ENCODE results near the gene CPEB4. TPM values are rescaled to one million over a fixed set of nuclear protein-coding genes. Genes with fewer than 3 reads are reported as not detected.
A peak's percentile ranks its signal among the peaks of the same experiment; 100 is the strongest.

Gene CPEB4
- total and polyA plus RNA-seq, 2 donors (not counting 1 experiment from before 2014, with no cell fraction given): 8.4 to 26.0 TPM

DNA sequence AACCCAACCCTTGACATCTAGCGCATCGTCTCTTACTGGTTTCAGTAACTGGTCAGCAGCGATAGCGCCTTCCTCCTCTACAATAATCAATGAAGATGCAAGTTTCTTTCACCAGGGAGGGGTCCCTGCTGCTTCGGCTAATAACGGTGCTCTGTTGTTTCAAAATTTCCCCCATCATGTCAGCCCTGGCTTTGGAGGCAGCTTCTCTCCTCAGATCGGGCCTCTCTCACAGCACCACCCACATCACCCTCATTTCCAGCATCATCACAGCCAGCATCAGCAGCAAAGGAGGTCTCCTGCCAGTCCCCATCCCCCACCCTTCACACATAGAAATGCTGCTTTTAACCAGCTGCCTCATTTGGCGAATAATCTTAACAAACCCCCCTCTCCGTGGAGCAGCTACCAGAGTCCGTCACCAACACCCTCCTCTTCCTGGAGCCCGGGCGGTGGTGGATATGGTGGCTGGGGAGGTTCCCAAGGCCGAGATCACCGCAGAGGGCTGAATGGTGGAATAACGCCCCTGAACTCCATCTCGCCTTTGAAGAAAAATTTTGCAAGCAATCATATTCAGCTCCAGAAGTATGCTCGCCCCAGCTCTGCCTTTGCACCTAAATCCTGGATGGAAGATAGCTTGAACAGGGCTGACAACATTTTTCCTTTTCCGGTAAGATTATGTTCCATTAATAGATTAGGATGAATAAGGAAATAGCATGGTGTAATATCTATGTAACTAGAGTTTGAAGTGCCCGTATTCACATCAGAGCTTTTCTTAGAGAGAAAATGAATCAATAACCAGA lies 2.2 kb downstream of the CPEB4 start:
- ChIA-PET CTCF (interaction anchor here (0.6 to 2.9 kb wide), 8 partner anchors 13 to 275 kb away, joined by 3 to 11 read pairs (median 4); partner anchors contain the start of gene BOD1), POLR2A (interaction anchor here (0.5 to 2.0 kb wide), 2 partner anchors 27 to 182 kb away, joined by 4 to 7 read pairs; no protein-coding TSS in a partner anchor)
- ATAC-seq (ENCODE audit: low read depth) (no peak), DNase-seq (no peak)
- Histone ChIP-seq H3K4me3 (ENCODE audit: control extremely low read depth in 1 of 5, extremely low read depth in 1 of 5, insufficient read depth in 1 of 5, low read depth in 2 of 5, low read length in 4 of 5) (peak overlapping the region in 3 of 5 experiments; percentile 12 to 19 (median 13)), H2AFZ (ENCODE audit: insufficient read depth, low read depth, low read length, poor library complexity, severe bottlenecking) (no peak overlapping the region), H3K27ac (ENCODE audit: low read length in 2 of 2) (no peak overlapping the region), H3K4me1 (ENCODE audit: control insufficient read depth in 2 of 2, insufficient read depth in 2 of 2, low read length in 2 of 2) (peaks cover 44 to 54% of the 10 kb centered on the region in 2 donors), H4K20me1 (ENCODE audit: control insufficient read depth, insufficient read depth, low read length, poor library complexity, severe bottlenecking) (peaks cover 5% of the 10 kb centered on the region), H3K79me2 (ENCODE audit: control insufficient read depth, insufficient read depth, low read length) (peaks cover 68% of the 10 kb centered on the region), H3K4me2 (replicated peaks; ENCODE audit: low read depth, low read length, poor library complexity, severe bottlenecking) (peak overlapping the region; percentile 84), H3K27me3 (replicated peaks in 1 of 4; ENCODE audit: control extremely low read depth in 1 of 4, control insufficient read depth in 3 of 4, insufficient read depth in 4 of 4, low read length in 3 of 4) (no peaks in the 10 kb centered on the region), H3K9ac (ENCODE audit: low read length) (peak overlapping the region; percentile 0), H3K36me3 (replicated peaks in 1 of 2; ENCODE audit: control extremely low read depth in 1 of 2, control insufficient read depth in 1 of 2, extremely low read depth in 1 of 2, insufficient read depth in 2 of 2, low read length in 1 of 2) (no peaks in the 10 kb centered on the region), H3K9me3 (ENCODE audit: control extremely low read depth in 1 of 3, control insufficient read depth in 2 of 3, insufficient read depth in 1 of 3, low read length in 2 of 3) (peaks cover 1 to 11% (median 8%) of the 10 kb centered on the region in 3 donors)
- TF ChIP-seq, protein P1, sequence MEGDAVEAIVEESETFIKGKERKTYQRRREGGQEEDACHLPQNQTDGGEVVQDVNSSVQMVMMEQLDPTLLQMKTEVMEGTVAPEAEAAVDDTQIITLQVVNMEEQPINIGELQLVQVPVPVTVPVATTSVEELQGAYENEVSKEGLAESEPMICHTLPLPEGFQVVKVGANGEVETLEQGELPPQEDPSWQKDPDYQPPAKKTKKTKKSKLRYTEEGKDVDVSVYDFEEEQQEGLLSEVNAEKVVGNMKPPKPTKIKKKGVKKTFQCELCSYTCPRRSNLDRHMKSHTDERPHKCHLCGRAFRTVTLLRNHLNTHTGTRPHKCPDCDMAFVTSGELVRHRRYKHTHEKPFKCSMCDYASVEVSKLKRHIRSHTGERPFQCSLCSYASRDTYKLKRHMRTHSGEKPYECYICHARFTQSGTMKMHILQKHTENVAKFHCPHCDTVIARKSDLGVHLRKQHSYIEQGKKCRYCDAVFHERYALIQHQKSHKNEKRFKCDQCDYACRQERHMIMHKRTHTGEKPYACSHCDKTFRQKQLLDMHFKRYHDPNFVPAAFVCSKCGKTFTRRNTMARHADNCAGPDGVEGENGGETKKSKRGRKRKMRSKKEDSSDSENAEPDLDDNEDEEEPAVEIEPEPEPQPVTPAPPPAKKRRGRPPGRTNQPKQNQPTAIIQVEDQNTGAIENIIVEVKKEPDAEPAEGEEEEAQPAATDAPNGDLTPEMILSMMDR (IDR thresholded peaks at IDR 0.05): no peak
- TF ChIP-seq EZH2 (IDR thresholded peaks at IDR 0.05; ENCODE audit: borderline replicate concordance, insufficient read depth, low read depth, low read length, poor library complexity, severe bottlenecking): no peak
- Mint-ChIP-seq H3K27ac (peak overlapping the region; percentile 63), H3K4me1 (peaks cover 83% of the 10 kb centered on the region), H3K9me3 (ENCODE audit: insufficient read depth) (peaks cover 3% of the 10 kb centered on the region), H3K4me3 (peak overlapping the region; percentile 75), H3K27me3 (no peaks in the 10 kb centered on the region)
- intact Hi-C loops (cut with micrococcal nuclease): no loop called here
- WGBS (ENCODE audit: insufficient coverage): 88% methylated on average over 10 of the region's 19 CpGs

Data from B cell (primary cell).